GM23248 (cell line): ENCODE data around the gene VPS54.

ENCODE experiments used
- EZH2 ChIP-seq: fragments of 200-600 bp; sonication (generic); IDR thresholded peaks from 2 replicates; pipeline ENCODE4 v1.6.1; 2018; ENCODE audit warnings: antibody characterized with exemption, mild to moderate bottlenecking; ENCODE audit not compliant: insufficient read depth, poor library complexity, severe bottlenecking
- EZH2phosphoT487 ChIP-seq: fragments of 200-600 bp; sonication (generic); IDR thresholded peaks from 2 replicates; pipeline ENCODE4 v1.6.1; 2018; ENCODE audit warnings: antibody characterized with exemption, moderate library complexity, mild to moderate bottlenecking, low read depth; ENCODE audit not compliant: insufficient read depth

DNA sequence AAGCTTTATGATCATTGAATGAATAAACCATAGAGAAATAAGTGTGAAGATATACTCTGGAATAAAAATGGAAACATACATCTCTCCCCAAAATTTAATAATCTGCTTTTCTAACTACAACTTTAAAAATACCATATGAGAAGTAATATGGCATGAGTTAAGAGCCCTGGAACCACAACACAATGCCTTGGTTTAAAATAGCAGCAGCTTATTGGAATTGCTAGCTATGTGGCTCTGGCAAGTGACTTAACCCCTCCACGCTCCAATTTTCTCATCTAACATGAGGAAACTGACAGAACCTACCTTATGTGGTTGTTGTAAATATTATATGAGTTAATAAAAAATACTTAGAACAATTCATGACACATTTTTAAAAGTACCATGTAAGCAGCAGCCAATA, 76.4 kb downstream of the VPS54 start:
- TF ChIP-seq EZH2 = no peak
- no peak for TF ChIP-seq EZH2phosphoT487
